SU-DHL-6 (cell line): Measurements from ENCODE around the gene NUBPL.

ENCODE experiments used
- H2AFZ ChIP-seq: fragments of 200-600 bp; sonication (generic); 2 replicates; pipeline ENCODE4 v1.6.1; 2014; ENCODE audit warnings: low read depth, mild to moderate bottlenecking, moderate library complexity, mixed read lengths, antibody characterized with exemption, low read length; ENCODE audit not compliant: severe bottlenecking
- H3F3A ChIP-seq: fragments of 200-600 bp; shearing (Covaris generic); 2 replicates; pipeline ENCODE4 v1.6.0; 2016; ENCODE audit warnings: antibody characterized with exemption, mild to moderate bottlenecking; ENCODE audit not compliant: insufficient read depth
- H3K27ac ChIP-seq: fragments of 200-600 bp; sonication (generic); 2 replicates; pipeline ENCODE4 v1.5.1; 2016; ENCODE audit warnings: low read depth, mild to moderate bottlenecking, low read length, moderate library complexity, mixed read lengths
- H3K27me3 ChIP-seq: fragments of 200-600 bp; sonication (generic), shearing (Covaris generic); 2 replicates; pipeline ENCODE4 v1.6.0; 2014; ENCODE audit warnings: mild to moderate bottlenecking, low read length
- H3K36me3 ChIP-seq: fragments of 200-600 bp; sonication (generic); 2 replicates; pipeline ENCODE4 v1.6.1; 2014; ENCODE audit warnings: mild to moderate bottlenecking, low read length, mixed read lengths
- H3K4me2 ChIP-seq: fragments of 300-600, 200-600 bp; shearing (Covaris generic), sonication (generic); 2 replicates; pipeline ENCODE4 v1.6.0; 2014; ENCODE audit warnings: low read length, low read depth, mild to moderate bottlenecking; ENCODE audit not compliant: poor library complexity, severe bottlenecking
- H3K4me3 ChIP-seq: fragments of 200-600 bp; sonication (generic); 2 replicates; pipeline ENCODE4 v1.5.1; 2014; ENCODE audit warnings: antibody characterized with exemption, low read length, mild to moderate bottlenecking, mixed read lengths; ENCODE audit not compliant: insufficient read depth, poor library complexity, severe bottlenecking
- H3K79me2 ChIP-seq: fragments of 200-600 bp; sonication (generic); 2 replicates; pipeline ENCODE4 v1.6.1; 2014; ENCODE audit warnings: mild to moderate bottlenecking, low read length, moderate library complexity; ENCODE audit not compliant: insufficient read depth
- H3K9ac ChIP-seq: fragments of 200-600 bp; sonication (generic); 2 replicates; pipeline ENCODE4 v1.7.0; 2014; ENCODE audit warnings: mild to moderate bottlenecking, low read length
- H3K9me2 ChIP-seq: fragments of 200-600 bp; sonication (generic); replicated peaks from 2 replicates; pipeline ENCODE4 v1.6.1; 2014; ENCODE audit warnings: low read length; ENCODE audit not compliant: insufficient read depth
- H3K9me3 ChIP-seq: fragments of 200-600 bp; sonication (generic); 2 replicates; pipeline ENCODE4 v1.6.1; 2014; ENCODE audit warnings: low read length, mixed read lengths; ENCODE audit not compliant: insufficient read depth
- H4K20me1 ChIP-seq: fragments of 200-600 bp; sonication (generic); 2 replicates; pipeline ENCODE4 v1.6.1; 2014; ENCODE audit warnings: low read depth, mild to moderate bottlenecking, antibody characterized with exemption, low read length, moderate library complexity, mixed read lengths
- EZH2phosphoT487 ChIP-seq: fragments of 200-600 bp; sonication (generic), shearing (Covaris generic); conservative IDR thresholded peaks from 2 replicates; pipeline ENCODE4 v1.6.1; 2018; ENCODE audit warnings: mild to moderate bottlenecking, antibody characterized with exemption, low read length, moderate library complexity, mixed read lengths
- TF ChIP-seq, protein P1 (sequence below): fragments of 200-600 bp; sonication (generic); IDR thresholded peaks from one replicate; pipeline ENCODE4 v1.5.1; 2017; ENCODE audit warnings: antibody characterized with exemption, mild to moderate bottlenecking, low read length, moderate library complexity; ENCODE audit not compliant: insufficient read depth, poor library complexity, severe bottlenecking

NUBPL gene

DNA sequence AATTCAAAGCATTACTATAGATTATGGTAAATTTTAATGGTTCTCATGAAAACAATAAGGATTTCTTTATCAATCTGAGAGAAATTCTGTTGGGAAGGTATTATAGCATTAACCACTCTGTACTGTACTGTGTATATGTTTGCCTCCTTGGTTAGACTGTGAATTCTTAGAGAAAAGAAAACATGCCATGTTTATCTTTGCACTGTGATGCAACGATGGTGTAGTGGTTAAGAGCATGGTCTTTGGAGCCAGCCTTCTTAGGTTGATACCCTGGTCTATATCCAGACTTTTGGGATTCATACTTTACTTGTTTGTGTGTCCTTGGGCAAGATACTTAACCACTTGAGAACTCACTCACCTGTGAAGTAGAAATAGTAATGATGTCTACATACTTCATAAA lies 32.2 kb upstream of the NUBPL start:
- TF ChIP-seq, protein P1, sequence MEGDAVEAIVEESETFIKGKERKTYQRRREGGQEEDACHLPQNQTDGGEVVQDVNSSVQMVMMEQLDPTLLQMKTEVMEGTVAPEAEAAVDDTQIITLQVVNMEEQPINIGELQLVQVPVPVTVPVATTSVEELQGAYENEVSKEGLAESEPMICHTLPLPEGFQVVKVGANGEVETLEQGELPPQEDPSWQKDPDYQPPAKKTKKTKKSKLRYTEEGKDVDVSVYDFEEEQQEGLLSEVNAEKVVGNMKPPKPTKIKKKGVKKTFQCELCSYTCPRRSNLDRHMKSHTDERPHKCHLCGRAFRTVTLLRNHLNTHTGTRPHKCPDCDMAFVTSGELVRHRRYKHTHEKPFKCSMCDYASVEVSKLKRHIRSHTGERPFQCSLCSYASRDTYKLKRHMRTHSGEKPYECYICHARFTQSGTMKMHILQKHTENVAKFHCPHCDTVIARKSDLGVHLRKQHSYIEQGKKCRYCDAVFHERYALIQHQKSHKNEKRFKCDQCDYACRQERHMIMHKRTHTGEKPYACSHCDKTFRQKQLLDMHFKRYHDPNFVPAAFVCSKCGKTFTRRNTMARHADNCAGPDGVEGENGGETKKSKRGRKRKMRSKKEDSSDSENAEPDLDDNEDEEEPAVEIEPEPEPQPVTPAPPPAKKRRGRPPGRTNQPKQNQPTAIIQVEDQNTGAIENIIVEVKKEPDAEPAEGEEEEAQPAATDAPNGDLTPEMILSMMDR, result no peak
- TF ChIP-seq EZH2phosphoT487, result no peak
- no peak overlapping the region for H3K4me3 ChIP-seq
- no peaks in the 10 kb centered on the region for H3K9me2 ChIP-seq
- H3K27me3 ChIP-seq, result no peaks in the 10 kb centered on the region
- H3F3A ChIP-seq, result no peaks in the 10 kb centered on the region
- no peak overlapping the region for H3K27ac ChIP-seq
- H3K36me3 ChIP-seq, result no peaks in the 10 kb centered on the region
- H3K79me2 ChIP-seq, result no peaks in the 10 kb centered on the region
- no peak overlapping the region for H2AFZ ChIP-seq
- no peak overlapping the region for H3K4me2 ChIP-seq
- no peaks in the 10 kb centered on the region for H4K20me1 ChIP-seq
- no peaks in the 10 kb centered on the region for H3K9me3 ChIP-seq
- H3K9ac ChIP-seq, result no peak overlapping the region

DNA sequence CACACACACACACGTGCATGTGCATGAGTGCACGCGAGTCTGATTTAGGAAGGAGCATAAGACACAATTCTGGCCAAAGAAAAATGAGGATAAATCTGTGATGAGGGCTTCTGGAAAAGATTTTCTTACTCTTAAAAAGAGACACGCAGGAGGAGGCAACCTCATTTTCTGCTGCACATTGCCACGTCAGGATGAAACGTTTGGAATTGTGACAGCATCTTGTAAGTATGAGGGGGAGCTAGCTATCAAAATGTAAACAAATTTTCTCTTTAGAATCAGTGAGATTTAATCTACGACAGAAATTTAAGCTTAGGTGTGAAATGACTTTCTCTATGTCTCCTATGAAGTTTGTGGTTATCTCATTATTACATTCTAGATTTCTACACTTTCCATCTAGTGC lies 31.1 kb upstream of the NUBPL start:
- H3K9ac ChIP-seq, result no peak overlapping the region
- no peaks in the 10 kb centered on the region for H3K79me2 ChIP-seq
- H3K9me2 ChIP-seq, result no peaks in the 10 kb centered on the region
- no peaks in the 10 kb centered on the region for H3F3A ChIP-seq
- H3K4me2 ChIP-seq, result no peak overlapping the region
- no peak overlapping the region for H2AFZ ChIP-seq
- TF ChIP-seq, protein P1, result no peak
- no peak for TF ChIP-seq EZH2phosphoT487
- no peaks in the 10 kb centered on the region for H3K9me3 ChIP-seq
- no peak overlapping the region for H3K27ac ChIP-seq
- H3K4me3 ChIP-seq, result no peak overlapping the region
- no peaks in the 10 kb centered on the region for H4K20me1 ChIP-seq
- no peaks in the 10 kb centered on the region for H3K36me3 ChIP-seq
- no peaks in the 10 kb centered on the region for H3K27me3 ChIP-seq

DNA sequence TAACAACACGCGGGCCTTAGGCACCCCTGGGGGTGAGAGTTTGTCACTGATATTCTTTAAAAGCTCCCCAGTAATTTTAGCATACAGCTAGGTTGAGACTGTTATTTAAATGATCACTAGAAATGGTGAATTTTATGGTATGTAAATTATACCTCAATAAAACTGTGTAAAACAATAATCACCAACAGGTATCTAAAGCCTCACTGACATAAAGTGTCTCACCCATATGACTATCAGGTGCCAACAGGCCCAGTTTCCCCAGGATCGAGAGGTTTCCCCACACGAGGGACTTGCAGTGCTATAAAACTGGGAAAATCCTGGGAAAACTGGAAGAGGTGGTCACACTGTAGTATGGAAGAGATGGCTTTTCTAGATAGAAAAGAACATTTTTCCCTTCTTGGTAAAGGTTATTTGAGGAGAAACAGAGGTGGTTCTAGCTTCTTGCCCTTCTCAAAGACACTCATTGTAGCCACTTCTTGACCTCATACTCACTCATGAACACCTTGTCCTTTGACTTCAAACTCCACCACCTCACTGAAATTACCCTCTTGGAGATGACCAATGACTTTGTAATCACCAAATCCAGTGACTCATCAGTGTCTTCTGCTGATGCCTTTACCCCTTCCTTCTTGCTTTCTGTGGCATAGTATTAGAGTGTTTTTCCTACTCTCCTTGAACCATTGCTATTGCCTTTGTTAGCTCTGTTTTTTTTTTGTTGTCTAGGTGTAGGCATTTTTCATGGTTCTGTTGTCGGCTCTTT lies 24.8 kb upstream of the NUBPL start:
- no peak for TF ChIP-seq EZH2phosphoT487
- TF ChIP-seq, protein P1, result no peak
- Histone ChIP-seq H3K9me3 (no peaks in the 10 kb centered on the region), H3K27ac (no peak overlapping the region), H3F3A (no peaks in the 10 kb centered on the region), H3K4me2 (no peak overlapping the region), H3K4me3 (no peak overlapping the region), H3K36me3 (no peaks in the 10 kb centered on the region), H4K20me1 (no peaks in the 10 kb centered on the region), H3K9me2 (no peaks in the 10 kb centered on the region), H2AFZ (no peak overlapping the region), H3K79me2 (no peaks in the 10 kb centered on the region), H3K9ac (no peak overlapping the region), H3K27me3 (no peaks in the 10 kb centered on the region)
